HG03280 (cell line): ENCODE measurements around the gene GPR42.
"Not testable (repeated sequence)": the region's sequence is repeated elsewhere in the genome, so short reads cannot be mapped to it uniquely, and the experiment has no call there.

ENCODE experiments used
- ATAC-seq: cut with Tn5 transposase; IDR thresholded peaks from one replicate; pipeline ENCODE4 v1.9.1; 2021; ENCODE audit warnings: mild to moderate bottlenecking, moderate library complexity; ENCODE audit not compliant: unreplicated experiment

The GPR42 gene

DNA sequence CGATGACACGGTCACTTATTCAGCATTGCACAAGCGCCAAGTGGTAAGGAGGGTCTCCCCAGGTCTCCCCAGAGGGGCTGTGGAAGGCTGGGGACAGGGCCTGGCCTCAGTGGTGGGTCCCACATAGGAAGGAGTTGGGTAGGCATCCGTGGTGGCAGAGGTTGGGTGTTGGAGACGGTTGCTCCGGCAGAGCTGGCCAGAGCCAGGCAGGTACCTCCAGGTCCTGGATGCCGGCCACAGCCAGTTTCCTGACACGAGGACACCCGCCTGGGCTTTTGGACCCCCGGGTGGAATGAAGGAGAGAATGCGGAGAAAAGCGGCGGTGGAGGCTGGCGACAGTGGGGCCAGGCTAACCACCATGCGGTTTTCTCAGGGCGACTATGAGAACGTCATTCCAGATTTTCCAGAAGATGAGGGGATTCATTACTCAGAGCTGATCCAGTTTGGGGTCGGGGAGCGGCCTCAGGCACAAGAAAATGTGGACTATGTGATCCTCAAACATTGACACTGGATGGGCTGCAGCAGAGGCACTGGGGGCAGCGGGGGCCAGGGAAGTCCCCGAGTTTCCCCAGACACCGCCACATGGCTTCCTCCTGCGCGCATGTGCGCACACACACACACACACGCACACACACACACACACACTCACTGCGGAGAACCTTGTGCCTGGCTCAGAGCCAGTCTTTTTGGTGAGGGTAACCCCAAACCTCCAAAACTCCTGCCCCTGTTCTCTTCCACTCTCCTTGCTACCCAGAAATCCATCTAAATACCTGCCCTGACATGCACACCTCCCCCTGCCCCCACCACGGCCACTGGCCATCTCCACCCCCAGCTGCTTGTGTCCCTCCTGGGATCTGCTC, 24.4 kb upstream of the GPR42 start:
- ATAC-seq, result no peak

DNA sequence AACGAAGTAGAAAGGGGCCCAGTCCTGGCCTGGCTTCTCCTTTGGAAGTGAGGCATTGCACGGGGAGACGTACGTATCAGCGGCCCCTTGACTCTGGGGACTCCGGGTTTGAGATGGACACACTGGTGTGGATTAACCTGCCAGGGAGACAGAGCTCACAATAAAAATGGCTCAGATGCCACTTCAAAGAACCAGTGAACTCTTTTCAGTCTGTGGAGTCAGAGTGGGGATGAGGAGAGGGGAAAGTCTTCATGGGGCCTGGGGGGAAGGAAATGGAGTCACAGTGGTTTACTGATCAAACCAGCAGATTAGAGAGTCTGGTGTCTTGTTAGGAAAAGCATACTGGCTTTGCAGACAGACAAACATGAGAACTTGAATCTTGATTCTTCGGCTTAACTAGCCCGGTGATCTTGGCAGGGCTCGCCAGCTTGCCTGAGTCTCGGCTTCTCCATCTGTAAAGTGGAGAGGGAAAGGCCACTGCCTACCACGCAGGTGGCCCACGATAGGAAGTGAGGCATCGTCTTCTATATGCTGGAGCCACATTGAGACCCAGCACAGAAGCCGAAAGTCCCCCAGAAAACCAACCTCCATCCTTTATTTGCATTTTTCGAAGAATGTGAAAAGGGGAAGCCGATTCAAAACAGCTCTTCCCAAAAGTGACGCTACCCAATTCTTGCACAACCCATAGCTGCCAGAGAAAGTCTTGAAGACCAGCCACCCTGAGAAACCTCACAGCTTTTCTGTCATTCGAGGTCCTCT, 23.5 kb upstream of the GPR42 start, which contains the start of gene FFAR1:
TSS of gene FFAR1 (plus strand) at position 732 of the 759 bp plus-strand sequence. CDS start 3,650 bp downstream, outside the sequence.
- ATAC-seq, result peak; percentile 48

DNA sequence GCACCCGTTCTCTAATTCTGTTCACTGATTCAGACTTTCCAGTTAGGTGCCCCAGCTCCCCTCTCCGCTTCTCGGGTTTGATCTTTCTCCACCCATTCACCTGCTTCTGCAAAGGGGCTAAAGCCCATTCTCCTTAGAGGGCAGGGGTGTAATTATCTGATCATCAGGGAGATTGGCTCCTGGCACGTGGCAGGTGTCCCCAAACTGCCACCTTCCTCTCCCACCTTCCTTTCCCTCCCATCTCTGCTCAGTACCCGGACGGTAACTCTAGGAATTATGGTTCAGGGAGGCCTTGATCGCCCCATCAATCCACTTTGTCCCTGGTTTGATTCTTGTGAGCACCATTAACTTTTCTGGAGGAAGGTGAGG, 23.0 kb upstream of the GPR42 start:
- no peak for ATAC-seq

DNA sequence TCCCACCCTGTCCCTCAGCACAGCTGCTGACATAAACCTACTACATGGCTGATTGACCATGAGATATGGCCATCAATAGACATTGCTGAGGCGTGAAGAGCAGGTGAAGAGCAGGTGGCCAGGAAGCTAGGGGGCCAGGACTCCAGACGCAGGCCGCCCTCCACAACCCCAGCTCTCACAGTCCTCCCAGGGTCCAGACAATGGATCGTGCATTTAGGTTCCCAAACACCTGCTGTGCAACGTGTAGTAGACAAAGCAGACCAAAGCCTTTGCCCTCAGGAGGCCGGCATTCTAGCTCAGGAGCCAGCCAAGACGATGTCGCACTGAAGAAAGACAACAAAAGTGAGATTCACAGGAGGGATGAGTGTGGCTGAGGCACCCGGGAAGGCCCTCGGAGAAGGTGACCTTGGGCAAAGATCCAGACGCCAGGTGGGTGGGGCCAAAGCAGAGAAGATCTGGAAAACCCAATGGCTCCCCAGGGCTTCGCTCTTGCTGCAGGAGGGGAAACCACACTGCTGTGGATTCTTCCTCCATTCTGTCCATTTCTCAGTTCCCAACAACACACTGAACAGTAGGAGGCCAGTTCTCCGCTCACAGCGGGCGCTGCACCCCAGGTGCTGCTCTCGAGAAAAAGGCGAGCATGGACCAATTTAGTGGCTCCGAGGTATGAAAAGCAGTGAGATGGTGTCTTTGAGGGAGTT, 21.8 kb upstream of the GPR42 start:
- ATAC-seq, result no peak

DNA sequence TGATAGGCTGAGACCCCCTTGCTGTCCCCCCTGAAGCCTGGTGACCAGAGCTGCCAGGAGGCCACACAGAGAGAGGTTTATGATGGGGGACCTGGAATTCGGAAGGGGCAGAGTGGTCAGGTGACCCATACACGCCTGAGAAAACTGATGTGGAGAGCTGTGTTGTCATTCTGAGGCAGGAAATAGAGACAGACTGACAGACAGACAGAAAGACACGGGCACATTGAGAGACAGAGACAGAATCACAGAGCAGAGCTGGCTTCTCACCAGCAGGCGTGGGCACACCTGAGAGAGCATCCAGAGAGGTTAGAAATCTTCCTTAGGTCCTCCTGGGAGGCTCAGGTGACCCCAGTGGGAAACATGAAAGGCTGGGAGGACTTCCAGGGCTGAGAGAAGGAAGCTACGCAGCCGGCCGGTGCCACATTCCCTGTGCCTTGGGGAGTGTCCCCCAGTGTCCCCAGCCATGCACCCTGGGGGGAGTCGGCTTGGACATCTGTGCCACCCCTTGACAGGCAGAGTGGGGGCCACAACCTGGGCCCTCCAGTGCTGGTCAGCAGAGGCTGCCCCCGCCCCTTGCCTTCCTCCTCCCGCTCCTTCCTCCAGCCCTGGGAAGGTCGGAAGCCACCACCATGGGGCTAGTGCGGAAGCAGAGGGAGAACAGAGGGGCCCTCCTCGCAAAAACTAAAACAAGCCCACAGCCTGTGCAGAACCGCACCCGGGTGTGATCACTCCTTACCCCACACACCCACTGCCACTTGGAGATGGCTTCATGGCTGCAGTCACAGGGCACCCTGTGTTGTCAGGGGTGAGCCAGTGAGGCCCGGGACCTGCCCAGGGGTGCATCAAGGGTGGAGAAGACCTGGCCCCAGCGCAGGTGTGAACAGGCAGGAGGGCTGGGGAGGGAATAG, 21.0 kb upstream of the GPR42 start:
- no peak for ATAC-seq

DNA sequence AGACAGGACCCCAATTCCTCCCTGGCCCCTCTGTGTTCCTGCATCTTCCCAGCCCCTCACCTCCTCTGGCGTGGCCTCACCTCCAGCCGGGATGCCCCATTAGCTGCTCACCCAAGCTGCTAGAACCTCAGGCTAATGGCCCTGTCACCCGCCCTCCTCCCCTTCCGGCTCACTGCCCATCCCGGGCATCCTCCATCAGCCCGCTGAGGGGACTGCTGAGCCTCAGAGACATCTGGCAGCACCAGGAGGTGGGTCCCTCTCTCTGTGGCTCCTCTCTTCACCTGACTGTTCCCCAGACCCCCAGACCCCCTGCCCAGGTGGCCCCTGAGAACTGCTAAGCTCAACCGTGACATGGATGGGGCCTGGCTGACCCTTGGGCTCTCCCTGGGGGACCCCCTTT, 20.3 kb upstream of the GPR42 start:
- ATAC-seq, result no peak

GRCh38 chr19:35351411-35352176, 19.3 kb upstream of the GPR42 start:
- ATAC-seq, result no peak

DNA sequence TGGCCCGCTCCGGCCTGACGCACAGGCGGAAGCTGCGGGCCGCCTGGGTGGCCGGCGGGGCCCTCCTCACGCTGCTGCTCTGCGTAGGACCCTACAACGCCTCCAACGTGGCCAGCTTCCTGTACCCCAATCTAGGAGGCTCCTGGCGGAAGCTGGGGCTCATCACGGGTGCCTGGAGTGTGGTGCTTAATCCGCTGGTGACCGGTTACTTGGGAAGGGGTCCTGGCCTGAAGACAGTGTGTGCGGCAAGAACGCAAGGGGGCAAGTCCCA, 18.8 kb upstream of the GPR42 start:
- no peak for ATAC-seq

GRCh38 chr19:35352448-35353304, 18.2 kb upstream of the GPR42 start:
- no peak for ATAC-seq

GRCh38 chr19:35353635-35354034, 17.2 kb upstream of the GPR42 start:
- ATAC-seq, result no peak

DNA sequence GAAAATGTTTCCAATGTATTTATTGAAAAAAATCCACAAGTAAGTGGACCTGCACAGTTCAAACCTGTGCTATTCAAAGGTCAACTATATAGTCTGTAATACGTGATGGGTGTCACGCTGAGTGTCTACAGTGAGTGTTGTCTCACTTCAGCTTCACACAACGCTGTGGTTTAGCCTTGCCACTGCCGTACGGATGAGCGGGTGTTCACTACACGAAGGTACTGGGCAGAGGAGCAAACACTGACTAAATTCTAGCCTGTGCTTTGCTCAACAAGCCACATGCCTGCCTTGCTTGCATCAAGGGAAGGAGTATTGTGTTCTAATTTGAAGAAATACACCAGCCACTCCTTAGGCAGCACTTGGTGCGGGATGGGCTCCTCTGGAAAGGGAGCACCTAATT, 16.0 kb upstream of the GPR42 start:
- no peak for ATAC-seq

DNA sequence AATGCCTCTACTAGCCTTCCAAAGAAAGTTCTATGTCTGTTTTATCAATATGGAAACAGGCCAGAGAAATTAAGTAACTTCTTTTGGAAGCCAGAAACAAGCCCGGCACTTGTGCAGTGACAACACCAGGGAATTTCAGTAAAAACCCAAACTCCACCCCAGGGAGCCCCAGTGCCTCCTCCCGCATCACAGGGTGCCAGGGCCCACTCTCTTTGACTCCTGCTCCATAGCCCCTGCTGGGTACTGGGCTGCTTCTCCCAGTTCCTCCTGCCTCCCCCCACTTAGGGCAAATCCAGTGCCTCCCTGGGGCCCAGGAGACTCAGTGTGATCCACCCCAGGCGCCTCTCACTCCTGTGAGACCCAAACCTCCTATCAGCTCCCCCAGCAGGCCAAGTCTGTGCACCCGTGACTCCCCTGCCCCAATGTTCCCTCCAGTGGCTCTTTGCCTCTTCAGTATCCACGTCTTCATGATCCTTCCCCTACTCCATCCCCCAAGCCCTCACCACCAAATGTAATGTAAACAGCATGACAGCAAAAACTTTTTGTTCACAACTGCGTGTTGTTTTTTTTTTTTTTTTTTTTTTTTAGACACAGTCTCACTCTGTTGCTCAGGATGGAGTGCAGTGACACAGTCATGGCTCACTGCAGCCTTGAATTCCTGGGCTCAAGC, 14.9 kb upstream of the GPR42 start:
- no peak for ATAC-seq

DNA sequence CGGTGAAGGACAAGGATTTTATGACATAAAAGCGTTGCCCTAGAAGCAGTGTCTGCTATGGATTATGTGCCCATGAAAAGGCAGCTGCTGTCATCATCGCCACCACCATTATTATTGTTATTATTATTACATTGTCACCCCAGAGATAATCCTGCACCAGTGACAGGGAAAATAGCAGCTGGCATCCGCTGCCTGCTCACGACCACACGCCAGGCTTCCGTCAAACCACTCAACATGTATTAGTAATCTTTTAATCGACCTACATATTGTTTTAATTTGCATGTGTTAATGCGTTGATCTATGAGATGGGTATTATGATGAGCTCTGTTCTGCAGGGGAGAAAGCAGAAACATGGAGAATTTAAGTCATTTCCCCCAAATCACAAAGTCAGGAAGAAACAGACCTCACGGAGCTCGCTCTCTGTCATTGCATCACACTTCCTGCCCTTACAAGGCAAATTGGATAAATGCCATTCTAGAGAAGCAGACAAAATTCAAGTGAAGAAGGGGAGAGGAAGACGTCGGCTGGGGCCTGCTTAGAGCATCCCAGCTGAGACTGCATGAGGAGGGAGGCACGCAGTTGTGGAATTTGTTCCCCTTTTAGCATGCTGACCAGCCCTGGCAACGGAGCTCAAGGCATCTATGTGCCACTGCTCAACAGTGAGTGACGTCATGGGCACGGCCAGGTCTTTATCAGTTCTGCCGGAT, 12.8 kb upstream of the GPR42 start, which contains the start of gene FFAR3:
TSS of gene FFAR3 (plus strand) at position 594 of the 707 bp plus-strand sequence. CDS start 431 bp downstream, outside the sequence.
- no peak for ATAC-seq

DNA sequence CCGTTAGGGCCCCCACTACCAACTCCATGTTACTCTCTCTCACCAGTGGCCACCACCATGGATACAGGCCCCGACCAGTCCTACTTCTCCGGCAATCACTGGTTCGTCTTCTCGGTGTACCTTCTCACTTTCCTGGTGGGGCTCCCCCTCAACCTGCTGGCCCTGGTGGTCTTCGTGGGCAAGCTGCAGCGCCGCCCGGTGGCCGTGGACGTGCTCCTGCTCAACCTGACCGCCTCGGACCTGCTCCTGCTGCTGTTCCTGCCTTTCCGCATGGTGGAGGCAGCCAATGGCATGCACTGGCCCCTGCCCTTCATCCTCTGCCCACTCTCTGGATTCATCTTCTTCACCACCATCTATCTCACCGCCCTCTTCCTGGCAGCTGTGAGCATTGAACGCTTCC, 12.0 kb upstream of the GPR42 start:
- ATAC-seq, result not testable (repeated sequence)

DNA sequence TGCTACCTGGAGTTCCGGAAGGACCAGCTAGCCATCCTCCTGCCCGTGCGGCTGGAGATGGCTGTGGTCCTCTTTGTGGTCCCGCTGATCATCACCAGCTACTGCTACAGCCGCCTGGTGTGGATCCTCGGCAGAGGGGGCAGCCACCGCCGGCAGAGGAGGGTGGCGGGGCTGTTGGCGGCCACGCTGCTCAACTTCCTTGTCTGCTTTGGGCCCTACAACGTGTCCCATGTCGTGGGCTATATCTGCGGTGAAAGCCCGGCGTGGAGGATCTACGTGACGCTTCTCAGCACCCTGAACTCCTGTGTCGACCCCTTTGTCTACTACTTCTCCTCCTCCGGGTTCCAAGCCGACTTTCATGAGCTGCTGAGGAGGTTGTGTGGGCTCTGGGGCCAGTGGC, 11.5 kb upstream of the GPR42 start:
- ATAC-seq, result not testable (repeated sequence)

GRCh38 chr19:35360081-35360480, 10.8 kb upstream of the GPR42 start:
- not testable (repeated sequence) for ATAC-seq

- no peak for ATAC-seq
Observed at GRCh38 chr19:35360880-35361420, 9.9 kb upstream of the GPR42 start.
